K562 (cell line): ENCODE results near the gene TMEM203. TPM values are rescaled to one million over a fixed set of nuclear protein-coding genes. Genes with fewer than 3 reads are reported as not detected.

Source experiments
- BRCA1 ChIP-seq, 2 experiments: fragments of 450-650 bp in 1 of 2; sonication (generic) in 1 of 2; formaldehyde crosslinking in 1 of 2; IDR thresholded peaks; 2 replicates each; pipeline versions ENCODE4 v1.5.0 to v1.6.1; 2017 to 2020; ENCODE audit warnings: mild to moderate bottlenecking in 1 of 2, missing genetic modification reagents in 1 of 2
- CBFB ChIP-seq: sonication (generic); formaldehyde crosslinking; IDR thresholded peaks from 2 replicates; pipeline ENCODE4 v1.4.0; 2020; ENCODE audit warnings: mild to moderate bottlenecking, missing genetic modification reagents
- DNMT1 ChIP-seq: fragments of 450-650 bp; IDR thresholded peaks from 2 replicates; pipeline ENCODE4 v1.6.1; 2016; ENCODE audit warnings: antibody characterized with exemption, mild to moderate bottlenecking
- FOS ChIP-seq: IDR thresholded peaks from 3 replicates; pipeline ENCODE4 v1.6.1; 2011; ENCODE audit not compliant: insufficient read length; ENCODE audit errors: extremely low read depth
- HDAC2 ChIP-seq: fragments of 450-650 bp; IDR thresholded peaks from 2 replicates; pipeline ENCODE4 v1.6.1; 2016; ENCODE audit warnings: mild to moderate bottlenecking
- KDM5B ChIP-seq: fragments of 200-600 bp; sonication (generic); IDR thresholded peaks from 2 replicates; pipeline ENCODE4 v1.6.1; 2012; ENCODE audit warnings: low read depth, mild to moderate bottlenecking, moderate library complexity, low read length, control low read depth, inconsistent platforms; ENCODE audit not compliant: insufficient replicate concordance
- PCBP2 ChIP-seq: fragments of 200-400 bp; formaldehyde crosslinking; IDR thresholded peaks from 2 replicates; pipeline ENCODE4 v1.6.1; 2018; ENCODE audit warnings: low read length, low read depth, mild to moderate bottlenecking, moderate library complexity; ENCODE audit not compliant: poor library complexity, severe bottlenecking
- PHF8 ChIP-seq: fragments of 200-600 bp; sonication (generic); IDR thresholded peaks from 2 replicates; pipeline ENCODE4 v1.6.1; 2012; ENCODE audit warnings: mixed run types, mild to moderate bottlenecking, inconsistent platforms, low read length, moderate library complexity, borderline replicate concordance
- PRMT5 ChIP-seq: sonication (generic); formaldehyde crosslinking; IDR thresholded peaks from 2 replicates; pipeline ENCODE4 v1.5.0; 2020; ENCODE audit warnings: missing genetic modification reagents
- SAP30 ChIP-seq: fragments of 200-600 bp; sonication (generic); IDR thresholded peaks from 2 replicates; pipeline ENCODE4 v1.6.1; 2012; ENCODE audit warnings: borderline replicate concordance, low read depth, mild to moderate bottlenecking, moderate library complexity, low read length, control low read depth, inconsistent platforms; ENCODE audit not compliant: insufficient read depth, poor library complexity, severe bottlenecking
- ZFX ChIP-seq: sonication (generic); formaldehyde crosslinking; IDR thresholded peaks from 2 replicates; pipeline ENCODE4 v1.8.0; 2022; ENCODE audit warnings: mild to moderate bottlenecking, missing genetic modification reagents, moderate library complexity
- ZNF57 ChIP-seq: fragments of 450-650 bp; formaldehyde crosslinking; IDR thresholded peaks from 2 replicates; pipeline ENCODE4 v1.4.0; 2020; ENCODE audit warnings: mild to moderate bottlenecking, moderate library complexity
- ZNF695 ChIP-seq: fragments of 450-650 bp; formaldehyde crosslinking; IDR thresholded peaks from 2 replicates; pipeline ENCODE4 v1.4.0; 2020; ENCODE audit warnings: mild to moderate bottlenecking, moderate library complexity
- polyA plus RNA-seq, 8 experiments: library from polyadenylated mRNA; depleted of rRNA in 4 of 8; stranded (reverse) in 5 of 8; unstranded in 3 of 8; fragments of >200 nt; fragmentation: Nextera tagmentation in 2 of 8; fragmentation: Illumina TruSeq in 1 of 8; extraction: Ambion mirVana in 2 of 8; extraction: Trizol in 1 of 8; gene quantifications; 2 replicates each; pipeline versions ENCODE4 v1.2.1 to v1.2.3, GENCODE V29; 2011 to 2014; ENCODE audit warnings: inconsistent platforms in 1 of 8, missing spikeins in 1 of 8
- total RNA-seq, 7 experiments: library from RNA; depleted of rRNA in 6 of 7; stranded (reverse); fragments of >200 nt in 6 of 7; fragmentation: Illumina TruSeq in 2 of 7; extraction: Trizol in 2 of 7; gene quantifications; 2 replicates each; pipeline versions ENCODE4 v1.2.1 to v1.2.3, GENCODE V29; 2011 to 2021; ENCODE audit warnings: low replicate concordance in 1 of 7
- TF ChIP-seq, protein P1 (sequence below): fragments of 250-450 bp; sonication (Bioruptor Pico); IDR thresholded peaks from 2 replicates; pipeline ENCODE4 v1.4.0; 2020; ENCODE audit warnings: borderline replicate concordance
- TF ChIP-seq, protein P2 (sequence below): fragments of 450-650 bp; IDR thresholded peaks from 2 replicates; pipeline ENCODE4 v1.6.1; 2016; ENCODE audit warnings: borderline replicate concordance

Gene TMEM203
- total and polyA plus RNA-seq, 9 of the 15 experiments (the other 6 are each of a cell fraction or from before 2014, with no cell fraction given), result 8.8 to 59.5 (median 37.6) TPM

DNA sequence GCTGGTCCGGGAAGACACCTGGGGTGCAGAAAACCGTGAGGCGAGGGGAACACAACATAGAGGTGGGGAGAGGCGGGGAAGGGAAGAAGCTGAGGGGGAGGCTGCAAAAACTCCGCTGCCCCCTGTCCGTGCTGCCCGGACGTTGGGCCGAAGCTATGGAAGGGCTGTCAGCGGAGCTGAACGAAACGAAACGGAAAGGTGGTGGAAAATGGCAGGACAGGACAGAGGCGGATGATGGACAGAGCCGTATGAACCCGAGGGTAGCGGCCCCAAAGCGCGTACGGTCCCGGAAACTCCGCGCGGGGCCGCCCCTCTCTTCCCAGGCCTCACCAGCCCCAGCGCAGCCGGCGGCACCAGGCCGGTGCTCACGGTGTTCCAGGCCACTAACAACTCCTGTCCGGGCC, 17.4 kb downstream of the TMEM203 start (continued):
- TF ChIP-seq, protein P1, sequence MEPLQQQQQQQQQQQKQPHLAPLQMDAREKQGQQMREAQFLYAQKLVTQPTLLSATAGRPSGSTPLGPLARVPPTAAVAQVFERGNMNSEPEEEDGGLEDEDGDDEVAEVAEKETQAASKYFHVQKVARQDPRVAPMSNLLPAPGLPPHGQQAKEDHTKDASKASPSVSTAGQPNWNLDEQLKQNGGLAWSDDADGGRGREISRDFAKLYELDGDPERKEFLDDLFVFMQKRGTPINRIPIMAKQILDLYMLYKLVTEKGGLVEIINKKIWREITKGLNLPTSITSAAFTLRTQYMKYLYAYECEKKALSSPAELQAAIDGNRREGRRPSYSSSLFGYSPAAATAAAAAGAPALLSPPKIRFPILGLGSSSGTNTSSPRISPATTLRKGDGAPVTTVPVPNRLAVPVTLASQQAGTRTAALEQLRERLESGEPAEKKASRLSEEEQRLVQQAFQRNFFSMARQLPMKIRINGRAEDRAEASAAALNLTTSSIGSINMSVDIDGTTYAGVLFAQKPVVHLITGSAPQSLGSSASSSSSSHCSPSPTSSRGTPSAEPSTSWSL, result 0 out of 2 replicates have a peak, but pooled peaks have one; percentile 62
- TF ChIP-seq PRMT5 (CRISPR knock-in tag) (no peak), ZFX (CRISPR knock-in tag) (no peak), KDM5B (no peak), PCBP2 (no peak), CBFB (0 out of 2 replicates have a peak, but pooled peaks have one; percentile 65), ZNF57 (CRISPR knock-in tag) (no peak), SAP30 (peak; percentile 84), BRCA1 (IDR thresholded peaks at IDR 0.05) (no peak), BRCA1 (CRISPR knock-in tag; IDR thresholded peaks at IDR 0.05) (no peak), DNMT1 (no peak), FOS (no peak), PHF8 (peak; percentile 86), HDAC2 (0 out of 2 replicates have a peak, but pooled peaks have one; percentile 37), ZNF695 (CRISPR knock-in tag) (no peak)
- TF ChIP-seq, protein P2, sequence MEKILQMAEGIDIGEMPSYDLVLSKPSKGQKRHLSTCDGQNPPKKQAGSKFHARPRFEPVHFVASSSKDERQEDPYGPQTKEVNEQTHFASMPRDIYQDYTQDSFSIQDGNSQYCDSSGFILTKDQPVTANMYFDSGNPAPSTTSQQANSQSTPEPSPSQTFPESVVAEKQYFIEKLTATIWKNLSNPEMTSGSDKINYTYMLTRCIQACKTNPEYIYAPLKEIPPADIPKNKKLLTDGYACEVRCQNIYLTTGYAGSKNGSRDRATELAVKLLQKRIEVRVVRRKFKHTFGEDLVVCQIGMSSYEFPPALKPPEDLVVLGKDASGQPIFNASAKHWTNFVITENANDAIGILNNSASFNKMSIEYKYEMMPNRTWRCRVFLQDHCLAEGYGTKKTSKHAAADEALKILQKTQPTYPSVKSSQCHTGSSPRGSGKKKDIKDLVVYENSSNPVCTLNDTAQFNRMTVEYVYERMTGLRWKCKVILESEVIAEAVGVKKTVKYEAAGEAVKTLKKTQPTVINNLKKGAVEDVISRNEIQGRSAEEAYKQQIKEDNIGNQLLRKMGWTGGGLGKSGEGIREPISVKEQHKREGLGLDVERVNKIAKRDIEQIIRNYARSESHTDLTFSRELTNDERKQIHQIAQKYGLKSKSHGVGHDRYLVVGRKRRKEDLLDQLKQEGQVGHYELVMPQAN, result peak; percentile 92
- TF ChIP-seq, all 486 proteins: peak for 11
